Inflammatory macrophage treated with lipopolysaccharide for 1 hour (primary cell): Measurements from ENCODE around the gene CNTF.
A peak's percentile ranks its signal among the peaks of the same experiment; 100 is the strongest.

Experiments
- DNase-seq, 2 donors: peaks; one replicate each; pipeline ENCODE4 v3.0.0-alpha.2; 2020 to 2022

Gene CNTF

GRCh38 chr11:58606930-58607714, 15.3 kb upstream of the CNTF start:
- DNase-seq: no peak

- no peak for DNase-seq
These were observed 14.1 kb upstream of the CNTF start for GRCh38 chr11:58608331-58608730.

- peak; percentile 3 to 22 for DNase-seq
These were observed 12.7 kb upstream of the CNTF start for GRCh38 chr11:58609723-58610122.

GRCh38 chr11:58613228-58613627, 9.2 kb upstream of the CNTF start:
- no peak for DNase-seq

- no peak for DNase-seq
These were observed 6.9 kb upstream of the CNTF start for GRCh38 chr11:58615559-58615958.

GRCh38 chr11:58616594-58616993, 5.9 kb upstream of the CNTF start:
- no peak for DNase-seq

GRCh38 chr11:58617976-58618557, 4.4 kb upstream of the CNTF start:
- DNase-seq: no peak

GRCh38 chr11:58621586-58622262, 741 bp upstream of the CNTF start:
- DNase-seq: no peak

GRCh38 chr11:58625086-58625485, 2.6 kb downstream of the CNTF start:
- no peak for DNase-seq

GRCh38 chr11:58625826-58626460, 3.5 kb downstream of the CNTF start:
- DNase-seq: no peak

GRCh38 chr11:58626934-58627483, 4.5 kb downstream of the CNTF start:
- DNase-seq: no peak

GRCh38 chr11:58628446-58628845, 6.0 kb downstream of the CNTF start:
- DNase-seq: no peak

GRCh38 chr11:58629857-58630256, 7.4 kb downstream of the CNTF start:
- DNase-seq: peak; percentile 35 to 37

GRCh38 chr11:58631378-58631777, 8.9 kb downstream of the CNTF start:
- DNase-seq: no peak

- DNase-seq: no peak
These were observed 10.0 kb downstream of the CNTF start for GRCh38 chr11:58632510-58632909.

GRCh38 chr11:58636587-58636986, 14.1 kb downstream of the CNTF start:
- no peak for DNase-seq

GRCh38 chr11:58637371-58637770, 14.9 kb downstream of the CNTF start:
- DNase-seq: no peak

GRCh38 chr11:58639103-58639502, 16.6 kb downstream of the CNTF start:
- DNase-seq: no peak

GRCh38 chr11:58639669-58640068, 17.2 kb downstream of the CNTF start:
- peak; percentile 41 to 60 for DNase-seq

- peak; percentile 16 to 49 for DNase-seq
These were observed 18.0 kb downstream of the CNTF start for GRCh38 chr11:58640386-58641023.

- DNase-seq: no peak
These were observed 18.9 kb downstream of the CNTF start for GRCh38 chr11:58641341-58641740.

GRCh38 chr11:58641803-58642581, 19.5 kb downstream of the CNTF start:
- DNase-seq: no peak
